Ishikawa (cell line): ENCODE data around the gene TPO.

Experiments
- CEBPB ChIP-seq: IDR thresholded peaks from 2 replicates; pipeline ENCODE4 v1.6.1; 2012
- CREB1 ChIP-seq: IDR thresholded peaks from 2 replicates; pipeline ENCODE4 v1.6.1; 2012; ENCODE audit warnings: low read depth
- EGR1 ChIP-seq: IDR thresholded peaks from 2 replicates; pipeline ENCODE4 v1.6.1; 2012
- EP300 ChIP-seq: IDR thresholded peaks from 2 replicates; pipeline ENCODE4 v1.6.1; 2012; ENCODE audit warnings: borderline replicate concordance
- FOXM1 ChIP-seq: IDR thresholded peaks from 2 replicates; pipeline ENCODE4 v1.6.1; 2012; ENCODE audit warnings: low read depth, borderline replicate concordance
- MAX ChIP-seq: IDR thresholded peaks from 2 replicates; pipeline ENCODE4 v1.6.1; 2012
- NFIC ChIP-seq: IDR thresholded peaks from 2 replicates; pipeline ENCODE4 v1.6.1; 2012
- RAD21 ChIP-seq: IDR thresholded peaks from 2 replicates; pipeline ENCODE4 v1.6.1; 2012; ENCODE audit warnings: low read depth
- REST ChIP-seq: IDR thresholded peaks from 2 replicates; pipeline ENCODE4 v1.6.1; 2012; ENCODE audit warnings: low read depth, mild to moderate bottlenecking
- TAF1 ChIP-seq: IDR thresholded peaks from 2 replicates; pipeline ENCODE4 v1.6.1; 2012; ENCODE audit warnings: low read depth, mild to moderate bottlenecking
- TCF12 ChIP-seq: IDR thresholded peaks from 2 replicates; pipeline ENCODE4 v1.6.1; 2012; ENCODE audit warnings: low read depth
- TEAD4 ChIP-seq: IDR thresholded peaks from 2 replicates; pipeline ENCODE4 v1.6.1; 2012
- USF1 ChIP-seq: IDR thresholded peaks from 2 replicates; pipeline ENCODE4 v1.6.1; 2012
- YY1 ChIP-seq: IDR thresholded peaks from 2 replicates; pipeline ENCODE4 v1.6.1; 2012; ENCODE audit warnings: low read depth
- ZBTB7A ChIP-seq: IDR thresholded peaks from 2 replicates; pipeline ENCODE4 v1.6.1; 2012; ENCODE audit warnings: low read depth

The TPO gene

GRCh38 chr2:1427086-1427485 is 13.8 kb downstream of the TPO start:
- TF ChIP-seq EGR1 (no peak), CEBPB (no peak), NFIC (no peak), REST (no peak), TCF12 (no peak), ZBTB7A (no peak), TAF1 (no peak), FOXM1 (no peak), EP300 (no peak), YY1 (no peak), MAX (no peak), TEAD4 (no peak), USF1 (no peak), CREB1 (no peak), RAD21 (no peak)

GRCh38 chr2:1429895-1430294 is 16.6 kb downstream of the TPO start:
- TF ChIP-seq TCF12: no peak
- no peak for TF ChIP-seq USF1
- no peak for TF ChIP-seq MAX
- TF ChIP-seq RAD21: no peak
- no peak for TF ChIP-seq ZBTB7A
- TF ChIP-seq FOXM1: no peak
- TF ChIP-seq NFIC: no peak
- no peak for TF ChIP-seq CEBPB
- TF ChIP-seq TEAD4: no peak

- no peak for TF ChIP-seq TAF1
- TF ChIP-seq USF1: no peak
- TF ChIP-seq MAX: no peak
- TF ChIP-seq ZBTB7A: no peak
- no peak for TF ChIP-seq EGR1
- TF ChIP-seq REST: no peak
- TF ChIP-seq TCF12: no peak
- TF ChIP-seq FOXM1: no peak
Measured at GRCh38 chr2:1430491-1430890, 17.2 kb downstream of the TPO start.

- TF ChIP-seq REST (no peak), USF1 (no peak), FOXM1 (no peak), TCF12 (no peak), MAX (no peak), CREB1 (no peak), EP300 (no peak), NFIC (no peak), EGR1 (no peak), YY1 (no peak), TAF1 (no peak), RAD21 (no peak), ZBTB7A (no peak), CEBPB (no peak), TEAD4 (no peak)
Measured at GRCh38 chr2:1431886-1432400, 18.7 kb downstream of the TPO start.
